LHCN-M2 (cell line): Measurements from ENCODE around the gene SLC14A1. TPM values are rescaled to one million over a fixed set of nuclear protein-coding genes. Genes with fewer than 3 reads are reported as not detected.
"Not testable (repeated sequence)": the region's sequence is repeated elsewhere in the genome, so short reads cannot be mapped to it uniquely, and the experiment has no call there.

ENCODE experiments used
- DNase-seq: peaks from one replicate; pipeline ENCODE4 v3.0.0-alpha.2; 2012; ENCODE audit warnings: low read depth
- total RNA-seq: library from RNA; depleted of rRNA; stranded (reverse); fragments of >200 nt; gene quantifications from 2 replicates; pipeline ENCODE4 v1.2.3, GENCODE V29; 2014

Gene SLC14A1
- total RNA-seq, 1 experiment from 2014 or later, result 0.34 TPM

- no peak for DNase-seq
These were observed 33.0 kb downstream of the SLC14A1 start for GRCh38 chr18:45757005-45757404.

- not testable (repeated sequence) for DNase-seq
These were observed 33.7 kb downstream of the SLC14A1 start for GRCh38 chr18:45757644-45758043.

GRCh38 chr18:45760462-45761036 is 36.6 kb downstream of the SLC14A1 start:
- DNase-seq, result peak; percentile 57

DNA sequence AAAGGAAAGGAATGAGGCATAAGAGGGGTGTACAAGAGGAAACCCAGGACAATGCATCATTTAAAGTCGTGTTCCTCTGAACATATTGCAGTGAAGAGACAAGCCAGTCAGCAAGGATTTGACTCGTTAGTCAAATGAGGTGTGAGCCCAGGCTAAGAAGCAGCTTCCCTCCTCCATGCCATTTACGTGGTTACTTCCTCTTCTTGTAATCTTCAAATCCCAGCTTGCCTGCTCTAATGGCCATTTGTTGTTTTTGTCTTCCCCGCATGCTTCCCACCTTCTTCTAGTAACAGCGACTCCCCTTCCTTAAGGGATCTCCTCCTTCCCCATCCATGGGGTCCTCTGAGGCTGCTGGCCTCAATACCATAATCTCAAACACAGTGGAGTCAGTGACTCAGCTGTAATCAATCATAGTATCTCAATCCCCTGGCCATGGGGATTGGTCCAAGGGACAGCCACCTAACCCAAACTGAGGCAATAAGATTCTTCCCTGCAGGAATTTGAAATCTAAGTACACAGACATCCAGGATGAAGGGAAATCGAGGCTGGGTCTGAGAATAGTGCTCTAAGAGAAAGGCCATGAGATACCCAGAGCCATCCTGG is 37.6 kb downstream of the SLC14A1 start:
- no peak for DNase-seq

DNA sequence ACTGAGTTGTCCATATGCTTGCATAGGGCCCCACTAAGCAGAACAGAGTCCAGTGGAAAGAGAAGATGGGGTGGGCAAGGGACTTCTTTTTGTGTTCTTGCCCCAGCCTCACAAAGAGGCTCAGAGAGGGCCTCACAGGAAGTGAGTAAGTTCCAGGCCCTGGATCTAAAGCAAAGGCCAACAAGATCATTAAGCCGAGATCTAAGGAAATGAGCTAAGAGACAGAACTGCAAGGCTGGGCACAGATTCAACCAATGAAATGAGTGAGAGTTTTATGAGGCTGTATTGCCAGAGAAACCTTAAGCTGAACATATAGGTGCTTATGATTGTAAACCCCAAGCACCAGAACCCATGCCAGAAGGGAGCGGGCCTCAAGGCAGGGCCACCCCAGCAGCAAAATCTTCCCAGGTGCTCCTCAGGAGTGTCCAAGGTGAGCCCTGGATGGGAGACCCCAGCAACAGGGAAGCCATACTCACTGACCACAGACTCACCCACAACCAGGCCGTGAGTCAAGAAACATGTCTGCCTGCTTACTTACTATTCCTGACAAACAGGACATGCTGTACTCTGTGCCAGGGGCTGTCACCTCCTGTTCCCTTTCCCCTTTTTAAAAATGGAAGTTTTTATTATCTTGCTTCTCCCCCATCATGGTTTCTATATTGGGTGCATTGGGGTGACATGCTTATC is 40.2 kb downstream of the SLC14A1 start:
- no peak for DNase-seq

GRCh38 chr18:45765796-45766195 is 41.8 kb downstream of the SLC14A1 start:
- DNase-seq, result no peak

GRCh38 chr18:45771587-45772480 is 47.9 kb downstream of the SLC14A1 start:
- DNase-seq, result peak; percentile 60

DNA sequence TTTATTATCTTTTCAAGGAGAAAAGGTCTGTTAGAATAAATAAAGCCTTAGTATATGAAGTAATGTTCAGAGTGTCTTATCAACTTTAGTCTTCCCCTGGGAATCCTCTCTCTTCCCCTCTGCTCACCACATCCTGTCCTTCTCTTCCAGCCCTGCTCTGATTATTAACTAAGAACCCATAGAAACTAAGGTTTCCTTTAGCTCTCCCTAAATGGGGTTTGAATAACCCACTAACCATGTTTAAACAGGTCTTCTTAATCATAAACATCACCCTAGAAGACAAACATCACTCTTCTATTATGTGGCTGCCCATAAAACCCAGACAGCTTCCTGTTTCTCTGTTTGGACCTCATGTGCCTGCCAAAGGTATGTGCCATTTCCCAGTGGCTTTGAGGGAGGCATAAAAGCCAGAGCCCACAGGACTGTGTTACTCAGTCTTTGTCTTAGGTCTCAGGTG is 50.1 kb downstream of the SLC14A1 start:
- peak; percentile 57 for DNase-seq

DNA sequence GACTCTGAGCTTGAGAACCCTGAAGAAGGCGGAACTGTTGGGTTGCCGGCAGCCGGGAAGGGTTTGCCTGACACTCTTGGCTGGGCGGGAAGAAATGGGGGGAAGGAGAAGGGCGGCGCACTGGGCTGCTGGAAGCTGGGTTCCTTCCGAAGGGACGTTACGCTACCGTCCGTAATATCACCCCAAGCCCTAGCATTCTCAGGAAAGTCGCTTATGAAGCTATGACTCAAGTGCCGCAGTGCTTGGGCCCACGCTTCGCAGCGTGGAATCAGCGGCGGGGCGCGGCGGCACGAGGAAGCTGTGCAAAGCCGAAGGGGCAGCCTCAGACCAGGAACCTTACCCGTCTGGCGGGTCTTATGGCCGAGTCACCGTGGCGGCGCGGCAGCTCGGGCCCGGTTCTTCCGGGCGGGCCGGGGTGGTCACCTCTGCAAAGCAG is 51.3 kb downstream of the SLC14A1 start:
- peak; percentile 64 for DNase-seq

GRCh38 chr18:45775743-45776142 is 51.8 kb downstream of the SLC14A1 start:
- no peak for DNase-seq

GRCh38 chr18:45777393-45777792 is 53.4 kb downstream of the SLC14A1 start:
- DNase-seq, result peak; percentile 87

- DNase-seq, result peak; percentile 61
These were observed 56.6 kb downstream of the SLC14A1 start for GRCh38 chr18:45780568-45780967.

- DNase-seq, result no peak
These were observed 58.7 kb downstream of the SLC14A1 start for GRCh38 chr18:45782662-45783061.

DNA sequence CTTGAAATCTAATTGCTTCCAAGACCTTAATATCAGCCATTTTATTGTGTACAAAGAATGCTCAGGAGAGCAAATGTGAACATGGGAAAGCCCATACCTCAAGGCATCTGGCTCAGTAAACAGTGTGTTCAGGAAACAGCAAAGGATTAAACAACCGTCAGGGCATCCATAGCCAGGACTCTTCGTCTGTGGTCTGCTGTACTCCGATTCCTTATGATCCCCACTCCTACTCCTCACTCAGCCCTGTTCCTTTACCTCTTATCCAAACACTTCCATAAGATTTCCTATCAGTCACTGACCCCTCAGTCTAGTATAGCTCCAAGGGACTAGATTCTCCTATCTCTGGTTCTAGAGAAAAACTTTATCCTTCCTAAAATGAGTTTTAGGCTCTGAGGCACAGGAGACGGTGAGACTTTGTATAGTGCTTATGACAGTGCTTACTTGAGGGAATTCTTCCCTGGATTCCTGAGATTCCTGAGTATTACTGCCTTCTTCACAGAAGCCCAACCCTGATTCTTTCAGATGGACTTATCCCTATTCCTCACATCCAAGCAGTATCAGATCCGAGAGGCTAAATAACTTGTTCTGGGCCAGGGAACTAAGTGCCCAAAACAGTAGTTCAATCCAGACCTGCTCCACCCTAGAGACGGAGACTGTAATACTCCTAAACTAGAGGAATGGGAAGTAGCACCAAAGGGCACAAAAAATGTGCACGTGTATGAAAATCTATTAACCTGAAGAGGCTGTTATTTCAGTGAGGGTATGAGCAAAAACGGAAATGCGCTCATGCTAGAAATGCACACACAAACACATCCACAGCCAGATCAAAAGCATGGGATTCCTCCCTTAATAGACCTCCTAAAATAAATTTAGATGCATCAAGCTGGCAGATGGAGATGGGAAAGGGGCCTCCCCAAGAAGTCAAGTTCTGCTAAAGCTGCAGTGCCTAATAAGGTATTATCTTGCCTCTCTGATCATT is 59.4 kb downstream of the SLC14A1 start:
- no peak for DNase-seq

DNA sequence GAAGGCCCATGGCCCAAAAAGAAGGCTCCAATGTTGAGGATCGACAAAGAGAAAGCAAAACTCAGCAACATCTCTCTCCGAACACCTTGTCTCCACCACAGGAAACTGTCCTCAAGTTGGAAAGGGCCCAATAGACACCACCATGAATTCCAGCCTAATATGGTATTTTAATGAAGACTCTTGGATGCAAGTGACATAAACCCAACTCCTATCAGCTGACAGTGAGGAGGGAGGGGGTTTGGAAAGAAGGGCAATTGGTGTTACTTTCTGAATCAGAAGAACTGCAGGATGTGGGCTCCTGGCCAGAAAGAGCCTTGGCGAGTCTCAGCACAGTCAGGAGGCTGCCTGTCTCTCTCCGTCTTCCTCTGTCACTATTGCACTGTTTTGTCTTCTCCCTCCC is 61.2 kb downstream of the SLC14A1 start:
- no peak for DNase-seq

- DNase-seq, result no peak
These were observed 63.0 kb downstream of the SLC14A1 start for GRCh38 chr18:45786941-45787340.

DNA sequence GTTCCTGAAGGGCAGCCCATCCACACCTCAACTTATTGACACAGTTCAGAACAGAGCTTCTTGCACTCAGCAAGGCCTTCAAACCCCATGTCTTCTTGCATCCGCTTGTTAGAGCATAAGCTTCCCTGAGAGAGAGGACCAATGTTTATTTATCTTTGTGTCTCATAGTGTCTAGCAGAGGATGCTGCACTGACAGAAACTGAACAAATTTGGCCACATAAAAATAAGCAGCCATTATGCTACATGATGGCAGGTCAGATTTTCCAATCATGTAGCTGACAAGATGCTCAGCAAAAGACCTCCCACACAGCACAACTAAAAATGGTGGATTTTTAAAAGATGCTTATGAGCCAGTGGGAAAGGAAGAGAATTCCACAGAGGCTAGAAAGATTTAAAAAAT is 63.4 kb downstream of the SLC14A1 start:
- no peak for DNase-seq

- DNase-seq, result no peak
These were observed 64.9 kb downstream of the SLC14A1 start for GRCh38 chr18:45788861-45789260.

DNA sequence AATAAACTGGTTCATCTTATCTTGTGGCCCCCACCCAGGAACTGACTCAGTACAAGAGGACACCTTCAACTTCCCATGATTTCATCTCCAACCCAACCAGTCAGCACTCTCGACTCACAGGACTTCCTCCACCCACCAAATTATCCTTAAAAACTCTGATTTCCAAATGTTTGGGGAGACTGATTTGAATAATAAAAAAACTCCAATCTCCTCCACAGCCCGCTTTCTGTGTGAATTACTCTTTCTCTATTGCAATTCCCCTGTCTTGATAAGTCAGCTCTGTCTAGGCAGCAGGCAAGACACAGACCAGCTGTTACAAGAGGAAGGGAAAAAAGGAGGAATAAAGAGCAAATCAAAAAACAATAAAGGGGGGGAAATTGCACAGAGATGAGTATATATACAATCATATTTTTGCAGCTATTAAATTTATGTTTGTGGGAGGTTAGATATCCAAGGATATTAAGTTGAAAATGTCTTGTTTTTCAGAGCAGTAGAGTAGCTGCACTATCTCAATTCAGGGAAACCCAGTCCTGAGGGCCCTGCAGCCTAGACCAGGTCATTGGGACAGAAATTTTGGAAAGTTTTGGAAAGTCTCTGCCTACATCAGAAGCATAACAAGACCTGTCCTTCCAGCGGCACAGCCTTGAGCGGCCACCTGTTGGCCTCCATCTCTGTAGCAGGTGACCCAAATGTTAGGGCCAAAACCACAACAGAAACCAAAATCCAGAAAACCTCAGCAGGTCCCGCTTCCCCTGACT is 68.7 kb downstream of the SLC14A1 start:
- DNase-seq, result no peak
